ENCODE measurements around the gene KBTBD12.
"Not testable (repeated sequence)": the region's sequence is repeated elsewhere in the genome, so short reads cannot be mapped to it uniquely, and the experiment has no call there.

The KBTBD12 gene, protein sequence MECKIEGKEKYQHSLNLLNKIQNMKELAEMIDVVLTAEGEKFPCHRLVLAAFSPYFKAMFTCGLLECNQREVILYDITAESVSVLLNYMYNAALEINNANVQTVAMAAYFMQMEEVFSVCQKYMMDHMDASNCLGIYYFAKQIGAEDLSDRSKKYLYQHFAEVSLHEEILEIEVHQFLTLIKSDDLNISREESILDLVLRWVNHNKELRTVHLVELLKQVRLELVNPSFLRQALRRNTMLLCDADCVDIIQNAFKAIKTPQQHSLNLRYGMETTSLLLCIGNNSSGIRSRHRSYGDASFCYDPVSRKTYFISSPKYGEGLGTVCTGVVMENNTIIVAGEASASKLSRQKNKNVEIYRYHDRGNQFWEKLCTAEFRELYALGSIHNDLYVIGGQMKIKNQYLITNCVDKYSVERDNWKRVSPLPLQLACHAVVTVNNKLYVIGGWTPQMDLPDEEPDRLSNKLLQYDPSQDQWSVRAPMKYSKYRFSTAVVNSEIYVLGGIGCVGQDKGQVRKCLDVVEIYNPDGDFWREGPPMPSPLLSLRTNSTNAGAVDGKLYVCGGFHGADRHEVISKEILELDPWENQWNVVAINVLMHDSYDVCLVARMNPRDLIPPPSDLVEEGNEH

DNA sequence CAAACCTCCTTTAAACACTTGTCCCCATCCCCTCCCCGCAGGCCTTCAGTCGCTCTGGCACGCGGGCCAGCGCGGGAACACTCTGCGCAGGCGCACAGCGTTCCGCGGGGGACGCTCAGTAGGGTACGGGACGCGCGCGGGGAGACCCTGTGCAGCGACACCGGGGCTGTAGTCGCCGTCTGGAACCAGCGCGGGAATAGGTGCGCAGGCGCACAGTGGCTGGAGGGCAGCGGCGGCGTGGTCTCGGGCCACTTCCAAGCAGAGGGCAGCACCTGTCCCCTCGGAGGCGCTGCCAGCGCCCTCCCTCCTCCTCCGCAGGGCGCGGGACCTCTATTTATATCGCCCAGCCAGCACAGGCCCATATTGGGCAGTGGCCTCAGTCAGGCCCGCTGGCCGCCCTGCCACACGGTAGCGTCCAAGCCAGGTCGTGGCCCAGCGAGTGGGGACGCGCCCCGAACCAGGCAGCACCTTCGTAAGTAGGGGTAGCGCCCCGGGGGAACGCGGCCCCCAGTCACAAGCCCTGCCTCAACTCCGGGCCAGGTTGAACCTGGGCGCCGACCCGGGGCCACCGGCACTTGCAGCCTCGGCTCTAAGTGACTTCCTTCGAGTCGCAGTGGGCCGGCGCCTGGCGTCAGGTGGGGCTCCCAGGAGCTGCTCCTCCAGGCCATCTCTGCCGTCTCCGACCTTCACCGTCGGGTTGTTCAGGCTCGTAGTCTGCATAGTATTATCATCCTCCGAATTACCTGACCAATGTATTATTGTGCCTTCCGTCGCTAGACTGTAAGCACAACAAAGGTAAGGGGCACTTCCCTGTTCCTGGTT lies at the start of gene KBTBD12:
KBTBD12 (plus strand) TSS at position 118 of the 822 bp plus-strand sequence. CDS start 7,830 bp downstream, outside the sequence.
- no peak for DNase-seq

DNA sequence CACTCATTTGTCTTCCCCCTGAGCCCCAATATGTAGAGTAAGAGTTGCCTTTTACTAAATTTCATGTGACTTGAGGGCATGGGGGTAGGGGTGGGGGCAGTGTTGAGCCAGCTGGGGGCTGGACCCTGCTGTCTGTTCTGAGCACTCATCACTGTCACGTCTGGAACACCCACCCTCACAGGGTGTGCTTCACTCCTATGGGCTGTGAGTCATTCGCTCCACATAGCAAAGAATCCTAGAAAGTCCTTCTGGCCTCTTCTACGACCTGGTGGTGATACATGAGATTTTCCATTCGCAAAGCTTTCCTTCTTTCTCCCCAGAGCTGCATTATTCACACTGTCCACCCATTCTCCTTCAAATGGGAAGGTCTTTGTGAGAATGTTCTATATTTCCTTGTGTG lies 49.1 kb upstream of the KBTBD12 start:
- no peak for DNase-seq

- no peak for DNase-seq
Measured at GRCh38 chr3:127867412-127867811, 47.6 kb upstream of the KBTBD12 start.

DNA sequence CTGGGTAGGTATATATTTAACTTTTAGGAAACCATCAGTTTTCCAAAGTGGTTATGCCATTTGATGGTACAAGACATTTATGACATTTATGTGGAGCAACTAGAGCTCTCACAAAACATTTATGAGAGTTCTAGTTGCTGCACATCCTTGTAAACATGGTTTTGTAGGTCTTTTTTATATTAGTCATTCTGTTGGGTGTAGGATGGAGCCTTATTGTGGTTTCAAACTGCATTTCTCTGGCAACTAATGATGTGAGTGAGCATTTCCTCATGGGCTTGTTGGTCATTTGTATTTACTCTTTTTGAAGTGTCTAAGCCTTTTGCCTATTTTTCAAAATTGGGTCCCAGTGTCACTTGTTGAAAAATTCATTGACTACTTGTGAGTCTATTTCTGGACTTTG lies 47.0 kb upstream of the KBTBD12 start:
- no peak for DNase-seq

GRCh38 chr3:127870156-127870555 lies 44.9 kb upstream of the KBTBD12 start:
- no peak for DNase-seq

DNA sequence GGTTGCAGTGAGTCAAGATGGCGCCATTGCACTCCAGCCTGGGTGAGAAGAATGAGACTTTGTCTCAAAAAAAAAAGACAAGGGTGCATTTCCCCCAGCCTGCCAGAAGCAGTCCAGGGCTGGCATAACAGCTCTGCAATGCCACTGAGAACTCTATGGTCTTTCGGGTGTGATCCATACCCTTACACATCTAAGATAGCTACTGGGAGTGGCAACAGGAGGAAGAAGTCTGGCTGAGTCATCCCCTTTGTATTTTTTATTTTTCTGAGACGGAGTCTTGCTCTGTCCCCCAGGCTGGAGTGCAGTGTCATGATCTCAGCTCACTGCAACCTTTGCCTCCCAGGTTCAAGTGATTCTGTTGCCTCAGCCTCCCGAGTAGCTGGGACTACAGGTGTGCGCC lies 40.9 kb upstream of the KBTBD12 start:
- not testable (repeated sequence) for DNase-seq

GRCh38 chr3:127881586-127881985 lies 33.4 kb upstream of the KBTBD12 start:
- DNase-seq, result no peak

- no peak for DNase-seq
Measured at GRCh38 chr3:127884041-127884440, 31.0 kb upstream of the KBTBD12 start.

DNA sequence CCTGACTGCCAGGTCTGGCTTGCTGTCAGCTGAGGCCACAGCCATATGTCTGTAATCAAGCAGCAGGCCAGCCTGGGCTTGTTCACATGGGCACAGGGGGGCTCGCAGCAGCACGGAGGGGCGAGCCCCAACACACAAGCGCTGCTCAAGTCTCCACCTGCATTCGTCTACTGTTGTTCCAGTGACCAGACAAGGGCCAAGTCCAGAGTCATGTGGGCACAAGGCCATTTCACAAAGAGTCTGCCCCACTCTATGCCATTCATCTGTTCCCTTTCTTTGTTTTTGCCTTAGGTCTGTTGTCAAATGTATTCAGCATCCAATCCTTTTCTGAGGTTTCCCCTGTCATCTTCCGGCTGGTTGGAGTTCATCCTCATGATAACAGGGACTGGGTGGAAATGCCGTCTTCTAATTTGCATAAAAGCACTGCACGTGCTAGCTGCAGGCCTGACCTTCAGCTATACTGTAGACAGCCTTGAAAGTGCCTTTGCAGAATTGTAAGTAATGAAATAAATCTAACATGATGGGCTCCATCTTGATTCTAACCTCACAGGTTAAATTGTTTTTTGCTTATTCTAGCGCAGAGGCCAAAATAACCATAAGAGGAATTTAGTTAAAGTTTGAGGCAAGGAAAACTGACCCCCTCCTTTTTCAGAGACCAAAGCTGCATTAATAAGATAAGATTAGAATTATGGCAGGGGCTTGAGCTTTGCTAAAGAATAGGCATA lies 28.6 kb upstream of the KBTBD12 start:
- DNase-seq, result no peak

DNA sequence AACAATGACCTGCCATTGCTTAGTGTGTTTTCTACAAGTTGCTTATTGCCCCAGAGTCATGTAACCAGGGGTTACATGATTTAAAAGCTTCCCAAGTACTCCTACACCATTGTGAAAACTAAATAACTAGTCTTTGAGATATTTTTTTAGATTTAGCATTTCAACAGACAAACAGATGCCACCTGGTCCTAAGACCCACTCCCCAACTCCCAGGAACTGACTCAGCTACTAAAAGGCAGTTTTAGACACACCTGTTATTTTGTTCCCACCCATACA lies 28.1 kb upstream of the KBTBD12 start:
- no peak for DNase-seq

DNA sequence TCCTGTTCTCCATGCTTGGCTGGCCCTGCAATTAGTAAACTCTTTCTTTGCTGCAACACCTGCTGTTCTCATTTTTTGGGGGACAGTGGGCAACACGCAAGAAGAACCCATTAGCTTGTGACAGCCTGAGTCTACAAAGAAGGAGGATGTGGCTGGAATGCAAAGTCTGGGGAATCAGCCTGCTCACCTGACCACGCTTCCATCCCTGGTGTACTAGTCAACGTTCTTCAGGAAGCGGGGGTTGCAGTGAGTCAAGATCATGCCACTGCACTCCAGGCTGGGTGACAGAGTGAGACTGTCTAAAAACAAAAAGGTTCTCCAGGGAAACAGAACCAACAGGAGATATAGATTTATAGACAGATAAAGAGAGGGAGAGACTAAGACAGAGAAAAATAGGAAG lies 27.7 kb upstream of the KBTBD12 start:
- no peak for DNase-seq

DNA sequence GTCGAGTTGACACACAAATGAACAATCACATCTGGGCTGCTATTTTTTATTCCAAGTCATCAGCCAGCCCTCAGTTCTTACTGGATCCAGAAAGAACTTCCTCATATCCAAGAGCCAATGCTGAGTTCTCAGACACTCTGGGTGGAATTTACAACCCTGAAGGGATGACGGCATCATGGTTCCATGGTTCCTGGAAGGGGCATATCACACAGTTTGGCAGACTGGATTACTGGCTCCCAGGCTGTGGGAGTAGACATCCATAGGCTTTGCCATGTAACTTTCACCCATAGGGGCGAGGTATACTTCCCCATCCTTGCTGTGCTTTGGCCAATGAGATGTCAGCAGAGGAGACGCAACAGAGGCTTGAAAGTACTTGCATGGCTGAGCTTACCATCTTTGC lies 26.9 kb upstream of the KBTBD12 start:
- DNase-seq, result no peak

- DNase-seq, result no peak
Measured at GRCh38 chr3:127888564-127889107, 26.4 kb upstream of the KBTBD12 start.

DNA sequence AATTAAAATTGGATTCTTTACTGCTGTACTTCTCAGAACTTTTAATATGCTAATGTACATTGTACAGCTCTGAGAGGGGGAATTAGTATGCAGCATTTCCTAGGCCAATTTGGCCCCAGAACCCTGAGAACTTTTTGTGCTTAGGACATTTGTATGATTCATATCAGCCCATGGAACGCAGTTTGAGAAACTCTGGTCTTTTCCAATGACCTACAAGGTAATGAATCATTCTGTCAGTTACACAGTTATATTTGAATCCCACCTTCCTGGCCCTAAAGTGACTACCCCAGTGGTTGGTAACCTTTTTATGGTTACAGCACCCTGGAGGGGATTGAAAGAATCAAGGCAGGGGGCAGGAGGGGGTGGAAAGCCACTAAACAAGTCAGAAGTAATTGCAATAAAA lies 25.6 kb upstream of the KBTBD12 start:
- no peak for DNase-seq

- no peak for DNase-seq
Measured at GRCh38 chr3:127889976-127890650, 24.9 kb upstream of the KBTBD12 start.

GRCh38 chr3:127890651-127891290 lies 24.3 kb upstream of the KBTBD12 start:
- DNase-seq, result peak; percentile 35

DNA sequence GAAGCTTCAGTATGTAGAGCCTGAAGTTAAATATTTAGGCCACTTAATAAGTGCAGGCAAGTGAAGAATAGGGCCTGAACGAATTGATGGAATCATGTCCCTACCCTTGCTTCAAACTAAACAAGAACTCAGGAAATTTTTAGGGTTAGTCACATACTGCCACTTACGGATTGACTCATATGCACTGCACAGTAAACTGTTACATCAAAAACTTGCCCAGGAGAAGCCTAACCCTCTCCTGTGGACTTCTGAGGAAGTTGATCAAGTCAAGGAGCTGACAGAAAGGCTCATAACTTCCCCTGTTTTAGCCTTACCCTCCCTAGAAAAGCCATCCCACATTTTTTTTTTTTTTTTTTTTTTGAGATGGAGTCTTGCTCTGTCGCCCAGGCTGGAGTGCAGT lies 20.6 kb upstream of the KBTBD12 start:
- DNase-seq, result no peak

DNA sequence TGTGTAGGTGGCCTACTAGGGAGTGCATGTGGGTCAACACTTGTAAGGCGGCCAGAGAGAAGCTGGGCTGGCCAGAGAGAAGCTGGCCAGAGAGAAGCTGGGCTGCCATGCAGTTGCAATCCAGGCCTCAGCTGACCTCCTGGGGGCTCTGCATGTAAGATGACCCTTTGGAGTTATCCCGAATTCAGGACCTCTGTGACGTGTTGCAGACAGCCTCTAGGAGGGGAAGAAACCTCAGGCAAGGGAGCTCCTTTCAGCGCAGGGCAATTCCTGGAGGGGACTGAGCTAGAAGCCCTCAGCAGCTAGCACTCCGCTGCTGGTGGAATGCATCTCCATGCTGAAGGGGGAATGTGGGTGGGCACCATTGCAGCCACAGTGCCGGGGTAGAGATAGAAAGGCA lies 15.8 kb upstream of the KBTBD12 start:
- no peak for DNase-seq

DNA sequence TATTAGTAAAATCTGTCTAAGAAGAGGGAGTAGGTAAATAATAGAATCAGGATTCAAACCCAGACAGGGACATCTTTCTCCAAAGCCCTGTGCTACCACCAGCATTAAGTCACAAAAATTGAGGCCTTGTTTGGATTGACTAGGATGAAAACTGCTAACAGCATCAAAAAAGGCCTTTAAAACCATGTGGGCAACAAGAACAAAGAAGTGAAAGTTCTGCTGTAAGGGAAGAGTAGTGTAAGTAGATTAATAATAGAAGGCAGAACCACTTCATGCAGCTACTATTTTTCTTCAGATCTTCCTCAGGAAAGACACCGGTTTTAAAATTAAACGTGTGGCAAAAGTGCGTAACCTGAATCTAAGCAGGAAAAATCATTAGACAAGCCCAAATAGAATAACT lies 15.3 kb upstream of the KBTBD12 start:
- no peak for DNase-seq

DNA sequence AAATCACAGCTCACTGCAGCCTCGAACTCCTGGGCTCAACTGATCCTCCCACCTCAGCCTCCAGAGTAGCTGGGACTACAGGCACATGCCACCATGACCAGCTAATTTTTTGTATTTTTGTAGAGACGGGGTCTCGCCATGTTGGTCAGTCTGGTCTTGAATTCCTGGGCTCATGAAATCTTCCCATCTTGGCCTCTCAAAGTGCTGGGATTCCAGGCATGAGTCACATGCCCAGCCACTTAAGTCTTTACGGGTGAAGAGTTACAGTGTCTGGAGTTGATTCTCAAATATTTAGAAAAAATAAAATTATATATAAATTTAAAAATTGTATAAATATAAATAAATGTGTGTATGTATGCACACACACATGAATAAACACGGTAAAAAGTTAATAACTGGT lies 14.5 kb upstream of the KBTBD12 start:
- no peak for DNase-seq

GRCh38 chr3:127902486-127902885 lies 12.5 kb upstream of the KBTBD12 start:
- DNase-seq, result no peak
